Astrocyte of the hippocampus (primary cell): ENCODE results near the gene HNRNPAB.
A peak's percentile ranks its signal among the peaks of the same experiment; 100 is the strongest.
"Not testable (repeated sequence)": the region's sequence is repeated elsewhere in the genome, so short reads cannot be mapped to it uniquely, and the experiment has no call there.

Experiments
- DNase-seq: peaks from one replicate; pipeline ENCODE4 v3.0.0; 2011; ENCODE audit warnings: low read depth, low spot score

HNRNPAB gene

GRCh38 chr5:178230879-178231538 is 26.7 kb downstream of the HNRNPAB start:
- peak; percentile 42 for DNase-seq

- DNase-seq = peak; percentile 20
Measured at GRCh38 chr5:178231539-178232123, 27.3 kb downstream of the HNRNPAB start.

DNA sequence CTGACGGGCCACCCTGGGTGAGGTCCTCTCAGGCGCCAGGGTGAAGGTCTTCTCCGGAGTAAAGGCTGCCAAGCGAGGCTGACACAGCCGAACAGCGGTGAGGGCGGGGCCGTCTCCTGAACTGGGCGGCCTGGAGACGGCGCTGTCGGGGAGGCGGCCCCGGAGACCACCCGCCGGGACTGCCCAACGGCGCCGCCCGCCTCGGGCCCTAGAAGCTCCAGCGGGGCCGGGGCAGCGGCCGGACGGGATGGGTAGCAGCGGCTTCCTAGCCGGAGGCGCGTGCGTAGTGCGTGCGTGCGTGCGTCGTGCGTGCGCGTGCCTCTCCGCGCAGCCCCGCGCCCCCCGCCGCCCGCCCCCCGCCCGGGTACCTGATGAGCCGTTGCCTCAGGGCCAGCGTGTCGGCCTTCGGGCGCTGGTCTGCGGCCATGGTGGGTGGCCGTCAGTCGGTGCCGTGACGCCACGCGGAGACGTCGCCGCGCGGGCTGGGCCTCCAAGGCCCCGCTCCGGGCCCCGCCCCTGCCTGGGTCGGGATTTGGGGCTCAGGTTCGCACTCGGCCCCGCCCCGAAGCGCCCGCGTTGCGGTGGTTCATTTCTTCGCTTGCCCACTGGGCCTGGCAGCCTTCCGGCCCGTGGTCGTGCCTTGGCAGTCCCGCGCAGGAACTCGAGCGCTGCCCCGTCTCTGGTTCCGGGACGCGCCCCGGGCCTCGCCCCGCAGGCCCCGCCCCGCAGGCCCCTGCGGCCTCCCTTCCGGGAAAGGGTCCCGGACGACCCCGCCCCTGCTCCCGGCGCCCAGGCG is 28.0 kb downstream of the HNRNPAB start, which contains the start of gene PHYKPL:
Gene PHYKPL (minus strand): TSS at position 679 of the 796 bp plus-strand sequence. CDS start 252 bp downstream, at position 427.
- DNase-seq = peak; percentile 85

GRCh38 chr5:178232920-178233429 is 28.6 kb downstream of the HNRNPAB start:
- DNase-seq = no peak

DNA sequence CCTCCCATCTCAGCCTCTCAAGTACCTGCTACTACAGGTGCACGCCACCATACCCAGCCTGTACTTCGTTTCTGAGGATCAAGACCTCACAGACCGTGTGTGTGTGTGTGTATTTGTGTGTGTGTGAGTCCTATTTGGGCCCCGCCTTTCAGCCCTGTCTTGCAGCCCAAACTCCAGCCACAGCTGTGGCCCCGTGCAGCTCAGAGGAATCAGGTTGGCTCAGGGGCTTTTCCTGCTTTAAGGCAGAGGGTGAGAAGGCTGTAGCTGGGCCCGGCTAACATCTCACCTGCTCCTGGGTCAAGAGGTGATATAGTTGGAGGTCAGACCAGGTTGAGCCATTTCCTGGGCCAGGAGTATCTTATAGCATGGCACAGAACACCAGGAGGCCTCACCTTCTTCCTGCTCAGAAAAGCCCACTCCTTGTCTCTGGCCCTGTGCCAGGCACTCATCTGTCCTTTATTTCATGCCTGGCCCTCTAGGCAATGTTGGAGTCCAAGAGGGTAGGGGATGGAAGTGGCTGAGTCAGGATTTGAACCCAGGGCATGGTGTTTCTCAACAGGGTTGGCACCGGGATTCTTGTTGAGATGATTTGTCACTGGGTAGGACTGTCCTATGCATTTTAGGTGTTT is 29.9 kb downstream of the HNRNPAB start:
- DNase-seq = no peak

DNA sequence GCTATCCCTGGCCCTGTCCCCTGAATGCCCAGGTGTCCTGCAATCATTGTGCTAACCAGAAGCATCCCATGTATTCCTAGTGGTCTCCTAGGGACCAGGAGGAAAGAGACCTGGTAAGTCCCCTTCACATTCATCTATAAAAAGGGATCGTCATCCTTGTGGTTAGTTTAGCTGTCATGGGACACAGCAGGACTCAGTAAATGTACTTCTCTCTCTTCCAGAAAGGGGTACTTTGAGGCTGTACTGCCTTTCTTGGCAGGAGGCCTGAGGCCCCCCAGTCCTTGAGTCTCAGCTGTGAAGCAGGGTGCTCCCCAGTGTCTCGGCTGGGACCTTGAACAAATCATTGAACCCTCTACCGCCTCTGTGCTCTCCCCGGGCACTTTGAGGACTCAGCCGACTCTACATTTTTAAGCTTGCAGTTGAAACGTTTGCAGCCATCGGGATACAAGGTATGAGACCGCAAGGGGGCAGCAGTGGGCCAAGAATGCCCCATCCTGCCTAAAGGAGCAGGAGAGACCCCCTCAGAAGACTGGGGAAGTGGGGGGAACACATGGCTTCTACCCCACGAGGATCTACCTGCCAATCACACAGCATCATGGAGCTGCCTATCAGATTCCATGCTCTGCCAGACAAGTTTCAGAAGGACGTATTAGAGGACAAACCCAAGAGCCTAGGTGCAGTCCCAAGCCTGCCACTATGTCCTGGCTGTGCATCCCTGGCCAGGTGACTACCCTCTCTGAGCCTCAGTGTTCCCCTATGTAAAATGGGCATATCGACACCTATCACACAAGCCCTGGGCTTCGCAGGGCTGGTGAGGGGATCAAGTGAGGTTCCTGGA is 30.6 kb downstream of the HNRNPAB start:
- peak; percentile 75 for DNase-seq

DNA sequence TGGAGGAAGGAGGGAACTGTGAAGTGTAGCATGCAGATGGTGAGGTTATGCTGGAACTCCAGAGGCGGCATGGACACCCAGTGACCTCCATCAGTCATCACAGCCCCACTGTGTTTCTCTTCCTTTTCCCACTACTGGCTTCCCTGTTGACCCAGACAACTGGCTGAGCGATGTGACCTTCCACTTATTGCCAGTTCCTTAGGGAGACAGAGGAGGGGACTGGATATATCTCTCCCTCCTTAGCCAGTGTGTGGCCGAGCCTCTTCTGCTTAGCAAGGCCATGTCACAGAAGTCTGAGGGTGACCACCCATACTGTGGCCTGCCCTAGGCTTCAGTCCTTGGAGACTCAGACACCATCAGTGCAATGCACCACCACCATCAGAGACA is 31.2 kb downstream of the HNRNPAB start:
- DNase-seq = no peak

DNA sequence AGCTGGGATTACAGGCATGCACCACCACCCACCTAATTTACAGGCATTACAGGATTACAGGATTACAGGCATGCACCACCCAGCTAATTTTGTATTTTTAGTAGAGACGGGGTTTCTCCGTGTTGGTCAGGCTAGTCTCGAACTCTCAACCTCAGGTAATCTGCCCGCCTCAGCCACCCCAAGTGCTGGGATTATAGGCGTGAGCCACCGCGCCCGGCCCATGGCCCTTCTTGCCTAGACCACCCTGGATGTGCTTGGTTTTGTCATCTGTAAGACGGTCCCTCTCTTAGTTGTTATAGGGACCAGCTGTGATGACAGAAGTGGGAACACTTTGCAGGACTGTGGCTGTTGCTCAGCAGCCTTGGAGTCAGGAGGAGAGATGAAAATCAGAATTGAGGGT is 31.8 kb downstream of the HNRNPAB start:
- no peak for DNase-seq

- no peak for DNase-seq
Measured at GRCh38 chr5:178236679-178237078, 32.3 kb downstream of the HNRNPAB start.

DNA sequence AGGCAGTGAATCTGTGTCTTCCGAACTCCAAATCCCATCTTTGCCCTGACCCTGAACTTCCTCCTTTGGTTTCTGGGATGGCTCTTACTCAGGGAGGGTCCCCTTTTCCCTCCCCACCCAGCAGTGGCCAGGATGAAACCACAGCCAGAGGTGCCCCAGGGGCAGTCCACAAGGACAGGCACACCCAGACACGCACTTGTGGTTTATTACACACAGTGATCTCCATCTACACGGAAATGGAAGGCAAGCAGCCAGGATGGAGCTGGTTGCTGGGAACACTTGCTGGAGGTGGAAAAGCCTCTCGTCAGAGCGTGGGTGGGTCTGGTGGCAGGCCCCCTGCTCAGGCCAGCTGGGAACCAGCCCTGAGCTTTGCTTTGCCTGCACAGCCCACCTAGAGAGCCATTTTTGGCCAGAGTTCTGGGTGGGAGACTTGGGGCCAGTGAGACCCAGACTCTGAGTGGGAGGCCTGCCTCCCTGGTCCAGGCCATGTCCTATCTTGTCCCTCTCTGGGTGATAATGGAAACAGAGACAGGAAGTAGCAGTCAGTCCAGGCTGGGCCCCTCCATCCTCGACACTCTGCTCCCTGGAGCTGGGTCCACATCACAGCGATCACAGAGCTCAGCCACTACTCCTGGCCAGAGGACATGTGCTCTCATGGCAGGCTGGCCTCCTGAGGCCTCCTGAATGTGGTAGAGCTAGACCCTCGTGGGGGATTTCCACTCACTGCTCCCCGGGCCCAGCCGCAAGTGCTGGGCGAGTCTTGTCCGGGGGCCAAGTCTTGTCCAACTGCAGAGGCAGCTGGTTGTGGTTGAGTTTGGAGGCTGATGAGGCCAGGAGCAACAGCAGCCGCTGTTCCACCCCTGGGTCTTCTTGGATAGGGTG is 33.3 kb downstream of the HNRNPAB start:
- DNase-seq = no peak

DNA sequence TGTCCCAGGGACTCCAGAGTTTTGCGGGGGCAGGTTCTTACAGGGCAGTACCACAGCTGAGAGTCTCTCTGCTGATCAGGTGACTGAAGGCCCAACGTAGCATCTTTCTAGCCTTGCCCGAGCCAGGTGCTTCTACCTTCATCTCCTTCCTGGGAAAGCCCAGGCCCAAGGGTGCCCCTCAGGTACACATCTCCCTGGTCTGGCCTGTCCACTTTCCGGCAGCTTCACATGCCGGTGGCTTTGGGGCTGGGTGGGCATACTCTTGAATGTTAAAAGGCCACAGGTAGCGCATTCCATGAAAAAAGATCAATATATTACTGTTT is 33.9 kb downstream of the HNRNPAB start:
- DNase-seq = no peak

- no peak for DNase-seq
Measured at GRCh38 chr5:178238711-178239592, 34.6 kb downstream of the HNRNPAB start.

DNA sequence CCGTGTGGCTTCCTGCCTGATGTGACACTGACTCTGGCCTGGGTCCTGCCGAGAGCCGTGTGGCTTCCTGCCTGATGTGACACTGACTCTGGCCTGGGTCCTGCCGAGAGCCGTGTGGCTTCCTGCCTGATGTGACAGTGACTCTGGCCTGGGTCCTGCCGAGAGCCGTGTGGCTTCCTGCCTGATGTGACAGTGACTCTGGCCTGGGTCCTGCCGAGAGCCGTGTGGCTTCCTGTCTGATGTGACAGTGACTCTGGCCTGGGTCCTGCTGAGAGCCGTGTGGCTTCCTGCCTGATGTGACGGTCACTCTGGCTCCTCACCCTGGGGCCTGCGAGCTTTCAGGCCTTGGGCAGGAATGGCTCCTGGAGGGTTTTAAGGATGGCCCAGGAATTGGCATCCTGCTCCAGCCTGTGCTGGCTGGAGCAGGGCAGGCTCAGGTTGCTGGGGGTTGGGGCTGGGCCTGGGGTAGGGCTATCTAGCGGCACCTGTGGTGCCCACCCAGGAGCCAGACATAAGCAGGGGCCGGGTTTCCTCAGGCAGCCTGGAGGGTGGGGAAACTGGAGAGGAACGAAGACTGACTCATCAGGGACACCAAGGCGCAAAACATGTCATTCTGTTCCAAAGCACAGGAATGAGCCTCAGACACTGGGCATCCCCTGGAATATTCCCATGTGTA is 35.4 kb downstream of the HNRNPAB start:
- not testable (repeated sequence) for DNase-seq

- no peak for DNase-seq
Measured at GRCh38 chr5:178240341-178240741, 36.0 kb downstream of the HNRNPAB start.

GRCh38 chr5:178240766-178241165 is 36.4 kb downstream of the HNRNPAB start:
- DNase-seq = no peak

- DNase-seq = no peak
Measured at GRCh38 chr5:178241231-178241663, 36.9 kb downstream of the HNRNPAB start.

DNA sequence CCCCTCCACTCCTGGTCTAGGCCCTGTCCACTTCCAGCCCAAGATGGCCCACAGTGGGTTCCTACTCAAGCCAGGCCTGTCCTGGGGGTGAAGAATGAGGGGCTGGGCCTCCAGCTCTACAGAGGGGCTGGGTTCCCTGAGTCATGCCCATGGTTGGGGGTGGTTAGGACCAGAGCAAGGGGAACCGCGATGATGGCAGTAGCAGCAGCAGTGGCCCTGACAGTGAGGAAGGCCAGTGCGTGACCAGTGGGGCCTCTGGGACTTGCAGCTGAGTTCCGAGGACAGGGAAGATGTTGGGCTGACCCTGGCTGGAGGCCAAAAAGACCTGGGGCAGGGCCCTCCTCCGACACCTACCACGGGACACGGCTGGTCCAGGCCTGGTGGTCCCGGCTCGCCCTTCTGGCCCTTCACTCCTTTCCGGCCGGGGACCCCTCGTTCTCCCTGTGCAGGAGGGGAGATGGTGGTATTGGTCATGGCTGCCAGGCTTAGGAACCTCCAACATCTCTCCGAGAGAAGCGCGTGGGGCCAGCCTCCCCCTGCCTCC is 37.4 kb downstream of the HNRNPAB start:
- DNase-seq = no peak

GRCh38 chr5:178242416-178242815 is 38.1 kb downstream of the HNRNPAB start:
- no peak for DNase-seq
